ENCODE results near the gene FGFRL1. TPM values are rescaled to one million over a fixed set of nuclear protein-coding genes. Genes with fewer than 3 reads are reported as not detected.
"Not testable (repeated sequence)": the region's sequence is repeated elsewhere in the genome, so short reads cannot be mapped to it uniquely, and the experiment has no call there.

The FGFRL1 gene
- total and polyA plus RNA-seq, 4 donors, result 13.4 to 31.1 (median 15.2) TPM

GRCh38 chr4:973431-974397, 37.7 kb upstream of the FGFRL1 start, which contains the start of gene DGKQ:
Gene DGKQ (minus strand): TSS chr4:973569. CDS start chr4:973482, 87 bp downstream.
- Histone ChIP-seq H3K9me3 (ENCODE audit: control insufficient read depth in 4 of 4, insufficient read depth in 3 of 4, low read length in 3 of 4) (no peaks in the 10 kb centered on the region), H3K9ac (ENCODE audit: insufficient read depth in 1 of 2, low read length in 2 of 2) (no peak within 1 kb of the TSS), H3K27ac (ENCODE audit: low read depth in 1 of 2, low read length in 1 of 2) (no peak within 1 kb of the TSS), H3K4me3 (peak within 1 kb of the TSS; percentile 86), H3K4me1 (ENCODE audit: control insufficient read depth in 5 of 5, insufficient read depth in 5 of 5, low read length in 5 of 5) (peaks cover 3 to 18% (median 5%) of the 10 kb centered on the region in 5 donors), H3K27me3 (ENCODE audit: control insufficient read depth in 3 of 3, insufficient read depth in 3 of 3, low read length in 2 of 3) (peaks cover 0 to 3% (median 0%) of the 10 kb centered on the region in 3 donors), H3K36me3 (ENCODE audit: control insufficient read depth in 4 of 4, insufficient read depth in 4 of 4, low read length in 4 of 4) (peaks cover 0 to 1% (median 0%) of the 10 kb centered on the region in 4 donors)
- ATAC-seq (ENCODE audit: insufficient read depth, low FRiP score) (peak; percentile 98), DNase-seq (peak; percentile 80 to 89 (median 80))
- WGBS, 2 donors, result 22 to 40% methylated on average over 72 to 123 of the region's 123 CpGs
- TF ChIP-seq, protein P1, sequence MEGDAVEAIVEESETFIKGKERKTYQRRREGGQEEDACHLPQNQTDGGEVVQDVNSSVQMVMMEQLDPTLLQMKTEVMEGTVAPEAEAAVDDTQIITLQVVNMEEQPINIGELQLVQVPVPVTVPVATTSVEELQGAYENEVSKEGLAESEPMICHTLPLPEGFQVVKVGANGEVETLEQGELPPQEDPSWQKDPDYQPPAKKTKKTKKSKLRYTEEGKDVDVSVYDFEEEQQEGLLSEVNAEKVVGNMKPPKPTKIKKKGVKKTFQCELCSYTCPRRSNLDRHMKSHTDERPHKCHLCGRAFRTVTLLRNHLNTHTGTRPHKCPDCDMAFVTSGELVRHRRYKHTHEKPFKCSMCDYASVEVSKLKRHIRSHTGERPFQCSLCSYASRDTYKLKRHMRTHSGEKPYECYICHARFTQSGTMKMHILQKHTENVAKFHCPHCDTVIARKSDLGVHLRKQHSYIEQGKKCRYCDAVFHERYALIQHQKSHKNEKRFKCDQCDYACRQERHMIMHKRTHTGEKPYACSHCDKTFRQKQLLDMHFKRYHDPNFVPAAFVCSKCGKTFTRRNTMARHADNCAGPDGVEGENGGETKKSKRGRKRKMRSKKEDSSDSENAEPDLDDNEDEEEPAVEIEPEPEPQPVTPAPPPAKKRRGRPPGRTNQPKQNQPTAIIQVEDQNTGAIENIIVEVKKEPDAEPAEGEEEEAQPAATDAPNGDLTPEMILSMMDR (IDR thresholded peaks at IDR 0.05; ENCODE audit: control extremely low read depth, extremely low read depth), result no peak

DNA sequence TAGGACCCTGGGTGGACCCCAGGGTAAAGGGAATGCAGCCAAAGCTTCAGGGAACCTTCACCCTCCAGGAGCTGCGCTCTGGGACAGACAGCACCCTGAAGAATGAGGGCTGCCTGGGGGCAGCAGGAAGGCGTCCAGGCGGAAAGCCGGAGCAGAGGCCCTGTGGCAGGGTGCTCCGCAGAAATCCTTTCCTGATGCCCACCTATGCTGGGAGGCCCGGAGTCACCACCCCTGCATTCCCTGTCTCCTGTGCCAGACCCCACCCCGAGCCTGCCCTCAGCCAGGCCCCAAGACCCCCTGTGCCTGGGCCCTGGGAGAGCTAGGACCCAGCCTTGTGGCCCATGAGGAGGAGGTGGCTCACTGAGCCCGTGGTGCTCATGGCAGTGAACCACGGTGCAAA, 36.8 kb upstream of the FGFRL1 start:
- peaks cover 0 to 1% (median 0%) of the 10 kb centered on the region in 4 donors for H3K36me3 ChIP-seq (ENCODE audit: control insufficient read depth in 4 of 4, insufficient read depth in 4 of 4, low read length in 4 of 4)
- ATAC-seq (ENCODE audit: insufficient read depth, low FRiP score) (no peak), DNase-seq (no peak)
- H3K4me1 ChIP-seq (ENCODE audit: control insufficient read depth in 5 of 5, insufficient read depth in 5 of 5, low read length in 5 of 5), result peaks cover 4 to 21% (median 6%) of the 10 kb centered on the region in 5 donors
- H3K27ac ChIP-seq (ENCODE audit: low read depth in 1 of 2, low read length in 1 of 2), result no peak overlapping the region
- H3K27me3 ChIP-seq (ENCODE audit: control insufficient read depth in 3 of 3, insufficient read depth in 3 of 3, low read length in 2 of 3), result no peaks in the 10 kb centered on the region
- H3K9ac ChIP-seq (ENCODE audit: insufficient read depth in 1 of 2, low read length in 2 of 2), result no peak overlapping the region
- 95 to 96% methylated on average over 9 of the region's 9 CpGs for WGBS, 2 donors
- no peak overlapping the region for H3K4me3 ChIP-seq
- H3K9me3 ChIP-seq (ENCODE audit: control insufficient read depth in 4 of 4, insufficient read depth in 3 of 4, low read length in 3 of 4), result no peaks in the 10 kb centered on the region
- TF ChIP-seq, protein P1 (IDR thresholded peaks at IDR 0.05; ENCODE audit: control extremely low read depth, extremely low read depth), result no peak

DNA sequence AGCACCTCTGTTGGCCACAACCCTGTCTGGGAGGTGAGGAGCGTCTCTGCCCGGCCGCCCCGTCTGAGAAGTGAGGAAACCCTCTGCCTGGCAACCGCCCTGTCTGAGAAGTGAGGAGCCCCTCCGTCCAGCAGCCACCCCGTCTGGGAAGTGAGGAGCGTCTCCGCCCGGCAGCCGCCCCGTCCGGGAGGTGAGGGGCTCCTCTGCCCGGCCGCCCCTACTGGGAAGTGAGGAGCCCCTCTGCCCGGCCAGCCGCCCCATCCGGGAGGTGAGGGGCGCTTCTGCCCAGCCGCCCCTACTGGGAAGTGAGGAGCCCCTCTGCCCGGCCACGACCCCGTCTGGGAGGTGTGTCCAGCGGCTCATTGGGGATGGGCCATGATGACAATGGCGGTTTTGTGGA, 35.4 kb upstream of the FGFRL1 start:
- not testable (repeated sequence) for H3K9ac ChIP-seq (ENCODE audit: insufficient read depth in 1 of 2, low read length in 2 of 2); H3K27me3 ChIP-seq (ENCODE audit: control insufficient read depth in 3 of 3, insufficient read depth in 3 of 3, low read length in 2 of 3); H3K9me3 ChIP-seq (ENCODE audit: control insufficient read depth in 4 of 4, insufficient read depth in 3 of 4, low read length in 3 of 4); H3K27ac ChIP-seq (ENCODE audit: low read depth in 1 of 2, low read length in 1 of 2); H3K4me3 ChIP-seq; H3K36me3 ChIP-seq (ENCODE audit: control insufficient read depth in 4 of 4, insufficient read depth in 4 of 4, low read length in 4 of 4); ATAC-seq (ENCODE audit: insufficient read depth, low FRiP score); DNase-seq
- WGBS, 2 donors, result 97 to 98% methylated on average over 6 to 23 of the region's 25 CpGs
- H3K4me1 ChIP-seq (ENCODE audit: control insufficient read depth in 5 of 5, insufficient read depth in 5 of 5, low read length in 5 of 5), result peaks cover 4 to 24% (median 6%) of the 10 kb centered on the region in 5 donors
